Hepatocyte (in vitro differentiated cells): ENCODE results near the gene BLID.

Source experiments
- EZH2 ChIP-seq: fragments of 200-600 bp; sonication (generic); IDR thresholded peaks from 2 replicates; pipeline ENCODE4 v1.6.1; 2016; ENCODE audit warnings: antibody characterized with exemption, mild to moderate bottlenecking, borderline replicate concordance
- TF ChIP-seq, protein P1 (sequence below): fragments of 200-600 bp; sonication (generic); IDR thresholded peaks from 2 replicates; pipeline ENCODE4 v1.5.1; 2016; ENCODE audit warnings: antibody characterized with exemption, mild to moderate bottlenecking; ENCODE audit not compliant: poor library complexity

DNA sequence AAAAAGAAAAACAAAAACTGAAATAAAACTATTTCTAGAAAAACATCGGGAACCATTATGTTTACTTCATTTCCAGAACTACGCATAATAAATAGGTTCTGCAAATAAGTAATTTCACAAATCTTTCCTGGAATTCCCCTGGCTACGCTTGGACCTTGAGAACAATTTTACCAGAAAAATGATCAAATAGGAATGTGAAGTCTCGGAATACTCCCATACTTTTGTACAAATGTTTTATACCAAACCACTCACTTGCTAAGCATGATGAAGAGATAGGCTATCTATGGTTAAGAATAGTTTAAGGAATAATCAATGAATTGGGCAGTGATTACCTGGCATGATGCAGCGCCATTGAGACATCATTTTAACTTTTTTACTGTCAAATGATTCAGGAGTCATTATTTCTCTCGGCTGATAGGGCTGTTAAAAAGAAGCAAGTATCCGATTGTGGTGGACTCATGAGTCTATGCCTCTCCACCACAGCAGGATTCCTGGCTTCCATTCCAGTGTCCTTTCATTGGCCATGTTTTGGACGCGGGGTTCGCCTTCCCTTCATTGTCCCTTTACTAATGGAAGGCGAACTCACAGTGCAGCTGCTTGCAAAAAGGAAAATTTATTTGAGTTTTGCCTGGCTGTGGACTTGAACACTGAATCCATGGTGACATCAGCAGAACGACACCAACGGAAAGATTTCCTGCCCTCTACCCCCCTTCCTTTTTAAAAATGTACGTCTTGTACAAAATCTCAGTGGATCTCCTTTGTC lies 39.9 kb upstream of the BLID start:
- no peak for TF ChIP-seq EZH2
- TF ChIP-seq, protein P1, sequence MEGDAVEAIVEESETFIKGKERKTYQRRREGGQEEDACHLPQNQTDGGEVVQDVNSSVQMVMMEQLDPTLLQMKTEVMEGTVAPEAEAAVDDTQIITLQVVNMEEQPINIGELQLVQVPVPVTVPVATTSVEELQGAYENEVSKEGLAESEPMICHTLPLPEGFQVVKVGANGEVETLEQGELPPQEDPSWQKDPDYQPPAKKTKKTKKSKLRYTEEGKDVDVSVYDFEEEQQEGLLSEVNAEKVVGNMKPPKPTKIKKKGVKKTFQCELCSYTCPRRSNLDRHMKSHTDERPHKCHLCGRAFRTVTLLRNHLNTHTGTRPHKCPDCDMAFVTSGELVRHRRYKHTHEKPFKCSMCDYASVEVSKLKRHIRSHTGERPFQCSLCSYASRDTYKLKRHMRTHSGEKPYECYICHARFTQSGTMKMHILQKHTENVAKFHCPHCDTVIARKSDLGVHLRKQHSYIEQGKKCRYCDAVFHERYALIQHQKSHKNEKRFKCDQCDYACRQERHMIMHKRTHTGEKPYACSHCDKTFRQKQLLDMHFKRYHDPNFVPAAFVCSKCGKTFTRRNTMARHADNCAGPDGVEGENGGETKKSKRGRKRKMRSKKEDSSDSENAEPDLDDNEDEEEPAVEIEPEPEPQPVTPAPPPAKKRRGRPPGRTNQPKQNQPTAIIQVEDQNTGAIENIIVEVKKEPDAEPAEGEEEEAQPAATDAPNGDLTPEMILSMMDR, result no peak
